Fibroblast of pulmonary artery (primary cell): ENCODE measurements around the gene ADPRH.

ENCODE experiments used
- DNase-seq: peaks from one replicate; pipeline ENCODE4 v3.0.0-alpha.2; 2010; ENCODE audit warnings: low read depth
- H3K4me3 ChIP-seq: replicated peaks from 2 replicates; pipeline ENCODE4 v1.5.1; 2011; ENCODE audit warnings: low read depth, mild to moderate bottlenecking, control low read depth, low read length, moderate library complexity
- CTCF ChIP-seq: IDR thresholded peaks from 2 replicates; pipeline ENCODE4 v1.5.1; 2011; ENCODE audit warnings: mild to moderate bottlenecking, control low read depth, low read length, inconsistent platforms; ENCODE audit errors: missing control alignments

The ADPRH gene

GRCh38 chr3:119595639-119596334, 16.5 kb downstream of the ADPRH start:
- H3K4me3 ChIP-seq = peak overlapping the region; percentile 19
- TF ChIP-seq CTCF = no peak
- no peak for DNase-seq

- H3K4me3 ChIP-seq = no peak overlapping the region
Measured at GRCh38 chr3:119596398-119596797, 17.1 kb downstream of the ADPRH start.

GRCh38 chr3:119597548-119598288, 18.4 kb downstream of the ADPRH start, which contains the start of gene PLA1A:
Gene PLA1A (plus strand): TSS chr3:119597885. CDS start chr3:119597914, 29 bp downstream.
- H3K4me3 ChIP-seq = no peak within 1 kb of the TSS
- DNase-seq = peak; percentile 36

More at GRCh38 chr3:119596398-119596797, 17.1 kb downstream of the ADPRH start:
- no peak for DNase-seq
- no peak for TF ChIP-seq CTCF

GRCh38 chr3:119598410-119599098, 19.3 kb downstream of the ADPRH start:
- no peak for DNase-seq
- no peak overlapping the region for H3K4me3 ChIP-seq

More at GRCh38 chr3:119597548-119598288, 18.4 kb downstream of the ADPRH start, which contains the start of gene PLA1A:
- no peak for TF ChIP-seq CTCF

GRCh38 chr3:119599558-119600174, 20.4 kb downstream of the ADPRH start:
- no peak for TF ChIP-seq CTCF
- no peak overlapping the region for H3K4me3 ChIP-seq
- no peak for DNase-seq

More at GRCh38 chr3:119598410-119599098, 19.3 kb downstream of the ADPRH start:
- TF ChIP-seq CTCF = no peak

GRCh38 chr3:119600732-119601131, 21.4 kb downstream of the ADPRH start:
- H3K4me3 ChIP-seq = no peak overlapping the region
- peak; percentile 21 for TF ChIP-seq CTCF
- no peak for DNase-seq
